GM12801 (cell line): ENCODE data around the gene PIP4K2A.

ENCODE experiments used
- TF ChIP-seq, protein P1 (sequence below): IDR thresholded peaks from one replicate; pipeline ENCODE4 v1.5.1; 2011; ENCODE audit warnings: control low read depth; ENCODE audit not compliant: insufficient read length; ENCODE audit errors: extremely low read depth

Gene PIP4K2A

DNA sequence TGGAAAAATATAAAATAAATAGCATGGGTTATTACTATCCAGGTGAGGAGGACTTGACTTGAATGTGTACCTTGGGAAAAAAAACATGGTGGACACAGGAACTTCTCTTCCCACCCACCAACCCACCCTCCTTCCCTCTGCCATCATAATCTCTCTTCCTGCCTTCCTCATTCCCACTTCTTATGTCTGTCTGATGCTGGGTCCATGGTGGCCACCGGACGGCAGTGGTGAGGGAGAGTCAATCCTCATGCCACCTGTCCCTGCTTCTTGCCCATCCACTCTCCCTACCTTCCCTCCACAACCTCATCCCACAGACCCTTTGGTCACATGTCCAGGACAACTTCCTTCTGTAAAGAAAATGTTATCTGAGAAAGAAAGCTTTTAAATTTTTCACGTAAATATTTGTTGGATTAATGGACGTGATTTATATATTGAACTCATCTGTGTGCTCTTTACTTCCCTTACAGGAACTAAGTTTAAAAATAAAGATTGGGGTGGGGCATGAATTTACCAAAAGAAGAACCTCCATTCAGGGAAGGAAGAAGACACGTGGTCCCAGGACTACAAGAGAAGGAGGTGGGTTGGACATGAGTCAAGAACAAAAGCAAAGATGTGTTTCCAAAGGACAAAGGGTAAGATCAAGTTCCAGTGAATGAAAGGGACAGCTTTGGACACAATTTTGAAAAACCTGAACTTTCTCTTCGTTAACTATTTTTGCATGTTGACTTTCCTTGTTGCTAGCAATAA is 104.5 kb downstream of the PIP4K2A start:
- TF ChIP-seq, protein P1, sequence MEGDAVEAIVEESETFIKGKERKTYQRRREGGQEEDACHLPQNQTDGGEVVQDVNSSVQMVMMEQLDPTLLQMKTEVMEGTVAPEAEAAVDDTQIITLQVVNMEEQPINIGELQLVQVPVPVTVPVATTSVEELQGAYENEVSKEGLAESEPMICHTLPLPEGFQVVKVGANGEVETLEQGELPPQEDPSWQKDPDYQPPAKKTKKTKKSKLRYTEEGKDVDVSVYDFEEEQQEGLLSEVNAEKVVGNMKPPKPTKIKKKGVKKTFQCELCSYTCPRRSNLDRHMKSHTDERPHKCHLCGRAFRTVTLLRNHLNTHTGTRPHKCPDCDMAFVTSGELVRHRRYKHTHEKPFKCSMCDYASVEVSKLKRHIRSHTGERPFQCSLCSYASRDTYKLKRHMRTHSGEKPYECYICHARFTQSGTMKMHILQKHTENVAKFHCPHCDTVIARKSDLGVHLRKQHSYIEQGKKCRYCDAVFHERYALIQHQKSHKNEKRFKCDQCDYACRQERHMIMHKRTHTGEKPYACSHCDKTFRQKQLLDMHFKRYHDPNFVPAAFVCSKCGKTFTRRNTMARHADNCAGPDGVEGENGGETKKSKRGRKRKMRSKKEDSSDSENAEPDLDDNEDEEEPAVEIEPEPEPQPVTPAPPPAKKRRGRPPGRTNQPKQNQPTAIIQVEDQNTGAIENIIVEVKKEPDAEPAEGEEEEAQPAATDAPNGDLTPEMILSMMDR: no peak

DNA sequence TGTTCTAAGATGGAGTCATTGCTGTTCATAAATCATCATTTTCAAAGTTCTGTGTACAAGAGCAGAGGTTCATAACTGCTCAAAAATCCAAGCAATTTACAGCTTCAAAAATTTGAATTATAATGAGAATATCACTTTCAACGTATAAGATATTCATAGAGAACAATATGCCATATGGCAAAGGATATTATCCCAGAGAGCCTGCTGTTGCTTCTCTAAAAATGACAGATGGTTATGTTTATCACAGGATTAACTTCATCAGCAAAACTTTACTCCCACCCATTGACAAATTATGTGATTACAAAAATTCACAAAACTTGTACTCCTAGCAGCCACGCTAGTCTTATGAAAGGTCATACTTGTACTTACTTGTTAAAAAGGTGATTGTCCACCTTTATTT is 105.1 kb downstream of the PIP4K2A start:
- TF ChIP-seq, protein P1: no peak

DNA sequence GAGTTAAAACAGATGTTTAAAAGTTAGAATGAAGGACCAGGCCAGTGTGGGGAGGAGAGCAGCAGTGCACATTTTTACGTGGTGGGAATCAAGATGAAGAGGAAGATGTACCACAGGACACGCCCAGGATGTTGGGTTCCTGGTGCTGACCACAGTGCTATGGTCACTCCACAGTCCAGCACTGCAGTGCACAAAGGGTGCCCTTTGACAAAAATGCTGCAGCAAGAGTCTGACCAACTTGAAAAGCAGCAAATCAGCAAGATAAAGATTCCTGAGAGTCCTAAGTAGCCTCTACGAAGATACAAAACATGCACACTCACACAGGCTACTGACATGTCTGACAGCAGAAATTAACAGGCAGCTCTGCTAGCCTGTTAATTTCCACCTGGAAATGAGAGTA is 107.1 kb downstream of the PIP4K2A start:
- TF ChIP-seq, protein P1: no peak

DNA sequence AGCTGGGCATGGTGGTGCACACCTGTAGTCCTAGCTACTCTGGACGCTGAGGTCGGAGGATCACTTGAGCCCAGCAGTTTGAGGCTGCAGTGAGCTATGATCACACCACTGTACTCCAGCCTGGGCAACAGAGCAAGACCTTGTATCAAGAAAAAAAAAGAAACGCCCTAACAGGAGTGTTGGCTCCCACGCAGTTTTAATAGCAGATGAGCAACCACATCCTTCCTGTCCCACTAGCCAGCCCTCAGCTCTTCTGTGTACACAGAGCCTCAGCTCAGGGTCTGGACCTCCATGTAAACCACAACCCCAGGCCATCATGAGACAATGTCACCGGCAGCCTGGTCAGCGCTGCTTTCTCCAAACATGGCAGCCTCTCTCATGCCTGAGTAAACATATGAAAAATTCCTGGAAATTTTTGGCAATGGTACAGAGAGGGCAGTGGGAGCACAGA is 108.2 kb downstream of the PIP4K2A start:
- TF ChIP-seq, protein P1: no peak

DNA sequence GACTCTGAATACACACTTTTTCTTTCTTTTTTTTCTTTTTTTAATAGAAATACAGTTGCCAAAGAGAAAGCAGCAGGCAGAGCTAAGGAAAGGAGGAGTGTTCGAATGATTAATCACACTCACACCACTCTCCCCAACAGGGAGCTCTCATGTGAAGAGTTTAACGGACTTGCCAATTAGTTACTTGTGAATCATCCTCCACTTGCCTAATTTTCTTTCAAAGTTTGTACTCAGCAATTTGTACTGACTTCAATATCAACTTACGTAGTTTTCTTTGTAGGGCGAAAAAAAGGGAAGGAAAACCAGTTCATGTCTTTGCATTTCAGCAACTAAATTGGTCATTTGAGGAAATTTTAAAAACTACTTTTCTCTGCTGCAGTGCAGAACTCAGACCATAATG is 109.2 kb downstream of the PIP4K2A start:
- TF ChIP-seq, protein P1: no peak

DNA sequence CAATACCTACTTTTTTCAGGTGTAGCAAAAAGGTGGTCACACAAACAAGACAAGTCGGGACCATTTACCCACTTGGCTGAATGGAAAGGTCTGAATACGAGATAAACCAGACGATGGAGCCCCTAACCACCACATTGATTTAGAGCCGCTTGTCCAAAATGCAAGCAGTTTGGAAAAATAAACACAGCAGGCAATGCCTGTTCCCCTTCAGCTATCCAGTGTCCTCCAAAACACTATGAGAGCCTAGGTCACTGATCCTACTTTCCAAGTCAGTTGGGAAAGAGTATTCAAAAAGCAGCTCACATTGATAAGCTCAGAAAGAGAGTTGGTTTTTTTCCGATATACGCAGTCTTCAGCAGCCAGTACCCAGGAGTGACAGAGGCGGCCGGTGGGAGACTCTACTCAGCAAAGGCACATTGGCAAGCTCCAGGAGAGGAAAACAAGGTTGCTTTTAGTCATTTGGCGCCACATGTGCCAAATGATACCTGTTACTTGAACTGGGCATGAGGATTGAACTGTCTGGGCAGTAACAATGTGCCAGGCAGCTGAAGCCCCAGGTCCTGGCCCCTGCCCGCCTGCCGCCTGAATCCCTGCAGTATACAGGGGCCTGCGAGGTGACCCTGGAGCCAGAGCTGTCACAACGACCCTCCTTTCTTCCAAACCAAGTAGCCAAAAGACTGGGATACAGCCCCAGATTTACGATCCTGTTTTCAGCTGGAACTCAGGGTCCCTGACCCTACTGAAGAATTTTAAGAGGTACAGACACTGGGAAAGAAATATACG is 109.8 kb downstream of the PIP4K2A start:
- TF ChIP-seq, protein P1: no peak

DNA sequence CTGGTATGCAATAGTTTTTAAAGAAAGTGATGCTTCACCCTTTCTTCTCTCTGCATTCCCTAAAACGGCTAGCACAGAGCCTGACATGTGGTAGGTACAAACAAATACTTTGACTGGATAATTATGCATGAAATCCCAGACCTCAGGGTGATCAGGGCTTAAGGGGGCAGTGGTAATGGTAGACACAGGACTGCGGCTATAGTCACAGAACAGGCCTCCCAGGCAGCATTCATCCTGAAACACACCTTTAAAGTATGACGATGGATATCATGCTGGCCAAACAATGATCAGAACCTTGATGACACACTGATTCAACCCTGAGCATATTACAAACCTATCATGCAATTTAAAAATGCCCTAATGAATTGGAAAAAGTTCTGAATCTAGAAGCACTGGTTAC is 110.8 kb downstream of the PIP4K2A start:
- TF ChIP-seq, protein P1: no peak
